Osteoblast (primary cell): Measurements from ENCODE around the gene ZNF135. TPM values are rescaled to one million over a fixed set of nuclear protein-coding genes. Genes with fewer than 3 reads are reported as not detected.
A peak's percentile ranks its signal among the peaks of the same experiment; 100 is the strongest.

ENCODE experiments used
- DNase-seq: peaks from one replicate; pipeline ENCODE4 v3.0.0; 2011; ENCODE audit warnings: low spot score, mixed read lengths; ENCODE audit not compliant: insufficient read length; ENCODE audit errors: missing footprints
- H2AFZ ChIP-seq: 2 replicates; pipeline ENCODE4 v1.6.0; 2011; ENCODE audit warnings: mild to moderate bottlenecking, low read length
- H3K27ac ChIP-seq: 2 replicates; pipeline ENCODE4 v1.5.1; 2011; ENCODE audit warnings: mild to moderate bottlenecking, low read depth, low read length, moderate library complexity
- H3K27me3 ChIP-seq: 2 replicates; pipeline ENCODE4 v1.6.0; 2012; ENCODE audit warnings: mild to moderate bottlenecking, control low read depth, inconsistent platforms, low read length, moderate library complexity; ENCODE audit not compliant: insufficient read depth
- H3K36me3 ChIP-seq: 2 replicates; pipeline ENCODE4 v1.5.1; 2011; ENCODE audit warnings: mild to moderate bottlenecking, low read length, control low read depth, moderate library complexity; ENCODE audit not compliant: insufficient read depth
- H3K4me1 ChIP-seq: 2 replicates; pipeline ENCODE4 v1.5.1; 2011; ENCODE audit warnings: mild to moderate bottlenecking, low read length, control low read depth, moderate library complexity; ENCODE audit not compliant: insufficient read depth
- H3K4me2 ChIP-seq: 2 replicates; pipeline ENCODE4 v1.6.0; 2011; ENCODE audit warnings: mild to moderate bottlenecking, low read length; ENCODE audit not compliant: insufficient read depth
- H3K4me3 ChIP-seq: fragments of 200-600 bp; sonication (generic); 3 replicates; pipeline ENCODE4 v1.5.1; 2012; ENCODE audit warnings: mild to moderate bottlenecking, low read length, inconsistent platforms; ENCODE audit not compliant: insufficient read depth
- H3K79me2 ChIP-seq: 2 replicates; pipeline ENCODE4 v1.6.0; 2012; ENCODE audit warnings: mild to moderate bottlenecking, low read length, control low read depth, inconsistent platforms; ENCODE audit not compliant: insufficient read depth
- H3K9me3 ChIP-seq: 2 replicates; pipeline ENCODE4 v1.5.1; 2011; ENCODE audit warnings: low read depth, low read length, control low read depth
- H4K20me1 ChIP-seq: 2 replicates; pipeline ENCODE4 v1.6.0; 2012; ENCODE audit warnings: mild to moderate bottlenecking, low read length, control low read depth; ENCODE audit not compliant: insufficient read depth
- total RNA-seq: library from RNA; depleted of rRNA; stranded (reverse); fragments of >200 nt; gene quantifications from 2 replicates; pipeline ENCODE4 v1.2.3, GENCODE V29; 2012
- TF ChIP-seq, protein P1 (sequence below): IDR thresholded peaks from 2 replicates; pipeline ENCODE4 v1.5.1; 2011; ENCODE audit warnings: mild to moderate bottlenecking, low read depth, low read length, moderate library complexity; ENCODE audit errors: extremely low read depth

Gene ZNF135
- total RNA-seq, result 6.5 and 8.3 TPM in 2 replicates

DNA sequence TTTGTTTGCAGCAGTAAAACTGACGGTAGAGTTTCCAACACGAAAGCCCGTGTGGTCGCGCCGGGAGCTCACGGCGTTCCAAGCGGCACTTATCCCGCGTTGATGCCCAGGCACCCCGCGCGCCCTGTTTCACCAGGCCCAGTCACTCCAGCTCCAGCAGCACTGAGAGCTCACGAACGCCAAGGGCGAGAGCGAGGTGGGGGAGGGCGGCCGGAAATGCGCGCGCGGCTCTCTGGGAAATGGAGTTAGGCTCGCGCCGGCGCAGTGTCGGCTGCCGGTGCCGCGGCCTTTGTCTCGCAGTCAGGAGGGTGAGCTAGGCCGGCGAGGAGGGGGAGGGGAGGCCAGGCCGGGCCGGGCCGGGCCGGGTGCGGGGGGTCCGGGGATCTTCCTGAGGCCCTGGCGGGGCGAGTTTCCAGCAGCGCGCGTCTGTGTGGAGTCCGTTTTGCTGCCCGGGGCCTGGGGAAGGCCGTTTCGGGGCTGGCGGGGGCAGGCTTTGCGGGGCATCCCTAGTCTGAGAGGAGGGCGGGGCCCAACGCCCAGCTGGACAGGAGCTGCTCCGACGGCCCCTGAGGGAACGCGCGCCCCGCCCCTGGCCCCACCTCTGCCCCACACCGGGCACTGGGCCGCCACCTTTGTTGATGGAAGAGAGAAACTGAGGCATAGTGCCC, at the start of gene ZNF135:
ZNF135 (plus strand) TSS at position 280 of the 668 bp plus-strand sequence. CDS start 721 bp downstream, outside the sequence.
- Histone ChIP-seq H3K27me3 (no peaks in the 10 kb centered on the region), H3K4me1 (peaks cover 6% of the 10 kb centered on the region), H3K36me3 (peaks cover 5% of the 10 kb centered on the region), H3K9me3 (peaks cover 8% of the 10 kb centered on the region), H2AFZ (peak within 1 kb of the TSS; percentile 97), H4K20me1 (no peaks in the 10 kb centered on the region), H3K27ac (peak within 1 kb of the TSS; percentile 56), H3K4me2 (peak within 1 kb of the TSS; percentile 82), H3K79me2 (no peaks in the 10 kb centered on the region), H3K4me3 (peak within 1 kb of the TSS; percentile 77)
- peak; percentile 100 for DNase-seq
- TF ChIP-seq, protein P1, sequence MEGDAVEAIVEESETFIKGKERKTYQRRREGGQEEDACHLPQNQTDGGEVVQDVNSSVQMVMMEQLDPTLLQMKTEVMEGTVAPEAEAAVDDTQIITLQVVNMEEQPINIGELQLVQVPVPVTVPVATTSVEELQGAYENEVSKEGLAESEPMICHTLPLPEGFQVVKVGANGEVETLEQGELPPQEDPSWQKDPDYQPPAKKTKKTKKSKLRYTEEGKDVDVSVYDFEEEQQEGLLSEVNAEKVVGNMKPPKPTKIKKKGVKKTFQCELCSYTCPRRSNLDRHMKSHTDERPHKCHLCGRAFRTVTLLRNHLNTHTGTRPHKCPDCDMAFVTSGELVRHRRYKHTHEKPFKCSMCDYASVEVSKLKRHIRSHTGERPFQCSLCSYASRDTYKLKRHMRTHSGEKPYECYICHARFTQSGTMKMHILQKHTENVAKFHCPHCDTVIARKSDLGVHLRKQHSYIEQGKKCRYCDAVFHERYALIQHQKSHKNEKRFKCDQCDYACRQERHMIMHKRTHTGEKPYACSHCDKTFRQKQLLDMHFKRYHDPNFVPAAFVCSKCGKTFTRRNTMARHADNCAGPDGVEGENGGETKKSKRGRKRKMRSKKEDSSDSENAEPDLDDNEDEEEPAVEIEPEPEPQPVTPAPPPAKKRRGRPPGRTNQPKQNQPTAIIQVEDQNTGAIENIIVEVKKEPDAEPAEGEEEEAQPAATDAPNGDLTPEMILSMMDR, result no peak

GRCh38 chr19:58009301-58009665, 49.8 kb upstream of the ZNF135 start:
- Histone ChIP-seq H3K36me3 (peaks cover 21% of the 10 kb centered on the region), H2AFZ (peak overlapping the region; percentile 56), H3K27me3 (no peaks in the 10 kb centered on the region), H3K27ac (peak overlapping the region; percentile 65), H3K4me3 (peak overlapping the region; percentile 75), H3K79me2 (no peaks in the 10 kb centered on the region), H3K4me2 (peak overlapping the region; percentile 80), H3K9me3 (no peaks in the 10 kb centered on the region), H3K4me1 (no peaks in the 10 kb centered on the region), H4K20me1 (no peaks in the 10 kb centered on the region)
- no peak for DNase-seq
- TF ChIP-seq, protein P1, result no peak

GRCh38 chr19:58009666-58010301, 49.3 kb upstream of the ZNF135 start:
- Histone ChIP-seq H3K27ac (peak overlapping the region; percentile 65), H3K27me3 (no peaks in the 10 kb centered on the region), H4K20me1 (no peaks in the 10 kb centered on the region), H3K9me3 (no peaks in the 10 kb centered on the region), H3K4me3 (peak overlapping the region; percentile 75), H3K4me2 (peak overlapping the region; percentile 80), H3K79me2 (no peaks in the 10 kb centered on the region), H3K4me1 (no peaks in the 10 kb centered on the region), H2AFZ (peak overlapping the region; percentile 91), H3K36me3 (peaks cover 16% of the 10 kb centered on the region)
- TF ChIP-seq, protein P1, result no peak
- DNase-seq, result peak; percentile 96

GRCh38 chr19:58010507-58010906, 48.6 kb upstream of the ZNF135 start:
- Histone ChIP-seq H3K4me2 (no peak overlapping the region), H3K27me3 (no peaks in the 10 kb centered on the region), H3K79me2 (no peaks in the 10 kb centered on the region), H3K4me3 (no peak overlapping the region), H3K27ac (no peak overlapping the region), H3K9me3 (no peaks in the 10 kb centered on the region), H3K4me1 (no peaks in the 10 kb centered on the region), H2AFZ (no peak overlapping the region), H4K20me1 (no peaks in the 10 kb centered on the region), H3K36me3 (peaks cover 9% of the 10 kb centered on the region)
- TF ChIP-seq, protein P1, result no peak
- DNase-seq, result peak; percentile 56
